Measurements from ENCODE around the gene POU2F3. TPM values are rescaled to one million over a fixed set of nuclear protein-coding genes. Genes with fewer than 3 reads are reported as not detected.
"Not testable (repeated sequence)": the region's sequence is repeated elsewhere in the genome, so short reads cannot be mapped to it uniquely, and the experiment has no call there.

Gene POU2F3
- polyA plus RNA-seq, 3 donors from 2014 or later: not detected

DNA sequence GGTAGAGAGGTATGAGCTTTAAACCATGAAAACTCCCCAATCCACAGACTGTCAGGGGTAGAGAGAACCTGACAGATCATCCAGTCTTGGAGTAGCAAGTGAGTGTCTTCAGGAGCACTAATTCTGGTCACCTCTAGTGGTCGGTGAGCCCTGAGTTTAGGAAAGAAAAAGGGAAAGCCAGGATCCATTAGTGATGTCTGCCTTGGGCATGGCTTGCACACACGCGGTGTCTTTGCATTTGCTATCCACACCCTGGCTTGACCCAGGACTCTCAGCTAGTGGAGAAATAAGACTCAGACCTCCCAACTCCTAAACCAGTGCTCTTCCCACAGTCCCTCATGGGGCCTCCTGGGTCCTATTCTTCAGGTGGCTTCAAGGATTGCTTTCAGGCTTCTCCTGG lies 19.3 kb downstream of the POU2F3 start:
- Mint-ChIP-seq H3K27me3 (ENCODE audit: low read depth in 3 of 3) (peaks cover 2 to 12% (median 7%) of the 10 kb centered on the region in 3 donors), H3K9me3 (no peaks in the 10 kb centered on the region), H3K27ac (no peak overlapping the region), H3K4me3 (no peak overlapping the region), H3K4me1 (no peaks in the 10 kb centered on the region), H3K36me3 (no peaks in the 10 kb centered on the region)
- no peak for DNase-seq

DNA sequence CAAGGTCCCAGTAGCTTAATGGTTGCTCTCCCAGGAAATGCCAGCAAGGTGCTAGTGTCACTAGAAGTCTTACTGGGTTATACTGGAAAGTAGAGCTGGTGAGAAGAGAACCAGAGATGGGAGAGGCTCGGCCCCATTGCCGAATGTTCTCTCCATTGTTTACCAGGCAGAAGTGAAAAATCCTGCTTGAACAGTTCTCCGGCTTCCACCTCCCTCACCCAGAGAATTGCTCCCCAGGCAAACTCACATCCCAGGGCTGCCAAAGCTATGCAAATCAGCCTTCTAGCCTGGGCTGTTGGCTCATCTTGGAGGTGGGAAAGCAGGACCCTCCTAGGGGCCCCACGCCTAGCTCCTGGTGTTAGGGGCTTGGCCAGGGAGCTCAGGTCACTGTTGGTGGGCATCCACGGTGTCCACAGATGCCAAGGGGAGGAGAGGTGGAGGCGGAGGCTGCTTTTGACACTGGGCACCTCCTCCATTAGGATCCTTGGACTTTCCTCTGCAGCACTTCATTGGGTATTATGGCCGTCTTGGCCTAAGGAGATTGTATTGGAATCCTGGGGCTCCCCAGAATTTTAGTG lies 20.1 kb downstream of the POU2F3 start:
- Mint-ChIP-seq H3K36me3 (no peaks in the 10 kb centered on the region), H3K4me3 (no peak overlapping the region), H3K27me3 (ENCODE audit: low read depth in 3 of 3) (peaks cover 2 to 8% (median 4%) of the 10 kb centered on the region in 3 donors), H3K9me3 (no peaks in the 10 kb centered on the region), H3K4me1 (no peaks in the 10 kb centered on the region), H3K27ac (no peak overlapping the region)
- no peak for DNase-seq

DNA sequence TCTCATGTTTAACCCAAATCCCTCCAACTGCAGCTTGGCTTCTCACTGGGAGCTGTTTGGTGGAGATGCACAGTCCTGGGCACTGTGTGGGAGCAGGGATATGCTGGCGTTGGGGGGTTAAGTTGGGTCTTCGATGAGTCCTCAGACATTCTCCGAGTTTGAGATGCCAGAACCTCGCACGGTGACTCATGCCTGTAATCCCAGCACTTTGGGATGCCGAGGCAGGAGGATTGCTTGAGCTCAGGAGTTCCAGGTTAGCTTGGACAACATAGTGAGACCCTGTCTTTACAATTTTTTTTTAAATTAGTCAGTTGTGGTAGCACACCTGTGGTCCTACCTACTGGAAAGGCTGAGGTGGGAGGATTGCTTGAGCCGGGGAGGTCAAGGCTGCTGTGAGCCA lies 20.7 kb downstream of the POU2F3 start:
- Mint-ChIP-seq H3K4me1 (no peaks in the 10 kb centered on the region), H3K9me3 (no peaks in the 10 kb centered on the region), H3K27ac (no peak overlapping the region), H3K4me3 (no peak overlapping the region), H3K27me3 (ENCODE audit: low read depth in 3 of 3) (peaks cover 2 to 4% (median 4%) of the 10 kb centered on the region in 3 donors), H3K36me3 (no peaks in the 10 kb centered on the region)
- DNase-seq: no peak

DNA sequence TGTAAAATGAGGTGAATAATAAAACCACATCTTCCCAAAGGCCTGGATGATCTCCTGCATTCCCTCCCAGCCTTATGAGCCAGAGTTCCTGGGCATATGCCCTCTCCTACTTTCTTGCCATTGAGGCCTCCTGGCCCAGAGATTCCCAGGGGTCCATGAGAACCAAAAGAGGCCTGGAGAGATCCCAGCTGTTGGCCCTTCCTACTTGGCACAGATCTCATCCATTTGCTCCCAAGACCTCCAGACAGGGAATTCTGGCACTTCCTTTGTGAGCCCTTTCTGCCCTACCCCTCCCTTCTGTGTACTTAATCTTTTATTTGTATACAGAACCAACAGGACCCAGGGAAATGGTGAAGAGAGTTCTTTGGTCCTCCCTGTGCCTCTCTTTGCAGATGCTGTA lies 21.4 kb downstream of the POU2F3 start:
- no peak overlapping the region for H3K27ac Mint-ChIP-seq
- H3K36me3 Mint-ChIP-seq: no peaks in the 10 kb centered on the region
- peaks cover 0 to 4% (median 3%) of the 10 kb centered on the region in 3 donors for H3K27me3 Mint-ChIP-seq (ENCODE audit: low read depth in 3 of 3)
- no peaks in the 10 kb centered on the region for H3K9me3 Mint-ChIP-seq
- no peak overlapping the region for H3K4me3 Mint-ChIP-seq
- no peaks in the 10 kb centered on the region for H3K4me1 Mint-ChIP-seq
- no peak for DNase-seq

DNA sequence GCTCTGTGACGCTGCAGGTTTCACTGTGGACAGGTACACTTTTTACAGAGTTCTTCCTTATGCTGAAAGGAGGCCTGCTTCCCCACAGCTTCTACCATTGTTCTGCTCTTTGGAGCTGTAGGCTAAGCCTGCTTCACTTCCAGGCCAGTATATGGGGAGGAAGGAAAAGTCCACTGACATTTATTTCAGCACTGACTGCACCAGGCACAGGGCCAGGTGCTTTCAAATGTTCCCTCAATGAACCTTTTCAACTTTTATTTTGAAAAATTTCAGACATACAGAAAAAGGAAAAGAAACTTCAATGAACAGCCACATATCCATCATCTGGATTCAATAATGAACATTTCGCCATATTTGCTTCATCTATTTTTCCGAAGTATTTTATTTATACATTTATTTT lies 22.0 kb downstream of the POU2F3 start:
- H3K4me3 Mint-ChIP-seq: no peak overlapping the region
- H3K9me3 Mint-ChIP-seq: no peaks in the 10 kb centered on the region
- no peak overlapping the region for H3K27ac Mint-ChIP-seq
- H3K27me3 Mint-ChIP-seq (ENCODE audit: low read depth in 3 of 3): peaks cover 0 to 4% (median 3%) of the 10 kb centered on the region in 3 donors
- H3K36me3 Mint-ChIP-seq: no peaks in the 10 kb centered on the region
- DNase-seq: no peak
- no peaks in the 10 kb centered on the region for H3K4me1 Mint-ChIP-seq

DNA sequence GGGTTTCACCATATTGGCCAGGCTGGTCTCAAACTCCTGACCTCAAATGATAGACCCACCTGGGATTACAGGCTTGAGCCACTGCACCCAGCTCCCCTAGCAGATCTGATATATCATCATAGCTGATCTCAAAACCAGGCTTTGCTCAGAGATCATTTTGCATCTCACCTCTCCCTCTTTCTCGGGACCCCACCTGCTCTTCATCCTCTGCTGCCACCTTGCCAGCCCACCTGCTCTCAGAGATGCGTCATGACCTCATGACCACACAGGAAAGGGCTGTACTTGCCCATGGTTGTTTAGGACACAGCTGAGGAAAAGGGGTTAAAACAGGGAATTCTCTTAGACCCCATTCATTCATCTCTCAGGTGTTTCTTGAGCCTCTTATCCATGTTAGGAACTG lies 27.4 kb downstream of the POU2F3 start:
- Mint-ChIP-seq H3K27me3 (ENCODE audit: low read depth in 3 of 3) (peaks cover 2 to 7% (median 5%) of the 10 kb centered on the region in 3 donors), H3K27ac (no peak overlapping the region), H3K9me3 (no peaks in the 10 kb centered on the region), H3K4me1 (no peaks in the 10 kb centered on the region), H3K4me3 (no peak overlapping the region), H3K36me3 (no peaks in the 10 kb centered on the region)
- no peak for DNase-seq

DNA sequence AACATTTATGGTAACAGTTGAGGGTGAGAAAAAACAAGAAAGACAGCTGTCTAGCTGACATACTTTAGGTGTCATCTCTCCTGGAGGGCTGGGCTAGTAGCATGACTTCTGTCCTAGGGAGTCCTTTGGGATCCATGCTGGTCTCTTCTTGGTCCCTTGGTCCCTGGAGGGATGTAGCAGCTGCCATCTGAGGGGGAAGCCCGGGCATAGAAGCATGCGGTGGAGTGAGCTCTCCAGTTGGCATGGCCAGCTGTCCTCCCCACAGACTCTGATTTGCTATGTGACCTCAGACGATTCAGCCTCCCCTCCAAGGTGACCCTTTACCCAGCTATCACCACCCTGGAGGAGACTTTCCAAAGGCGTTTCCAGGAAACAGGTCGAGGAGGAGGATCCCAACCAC lies 28.7 kb downstream of the POU2F3 start:
- no peak for DNase-seq
- Mint-ChIP-seq H3K27me3 (ENCODE audit: low read depth in 3 of 3) (peaks cover 2 to 11% (median 5%) of the 10 kb centered on the region in 3 donors), H3K27ac (no peak overlapping the region), H3K4me3 (no peak overlapping the region), H3K9me3 (no peaks in the 10 kb centered on the region), H3K4me1 (no peaks in the 10 kb centered on the region), H3K36me3 (no peaks in the 10 kb centered on the region)

DNA sequence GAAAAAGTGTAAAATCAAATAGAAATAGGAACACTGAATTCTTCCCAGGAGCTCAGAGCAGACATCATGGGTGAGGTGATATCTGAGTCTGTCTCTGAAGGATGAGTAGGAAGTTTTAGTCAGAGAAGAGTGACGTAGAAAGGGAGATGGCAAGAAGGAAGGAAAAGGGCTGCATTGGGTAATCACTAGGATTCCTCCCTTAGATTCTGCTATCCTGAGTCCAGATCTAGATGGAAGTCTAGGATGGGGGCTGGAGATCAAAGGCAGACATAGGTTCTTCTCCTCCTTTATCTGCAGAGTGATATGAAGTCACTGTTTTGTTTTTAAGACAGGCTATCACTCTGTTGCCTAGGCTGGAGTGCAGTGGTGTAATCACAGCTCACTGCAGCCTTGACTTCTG lies 30.4 kb downstream of the POU2F3 start:
- Mint-ChIP-seq H3K27ac (no peak overlapping the region), H3K27me3 (ENCODE audit: low read depth in 3 of 3) (peaks cover 8 to 16% (median 9%) of the 10 kb centered on the region in 3 donors), H3K36me3 (no peaks in the 10 kb centered on the region), H3K4me3 (no peak overlapping the region), H3K9me3 (no peaks in the 10 kb centered on the region), H3K4me1 (no peaks in the 10 kb centered on the region)
- no peak for DNase-seq

DNA sequence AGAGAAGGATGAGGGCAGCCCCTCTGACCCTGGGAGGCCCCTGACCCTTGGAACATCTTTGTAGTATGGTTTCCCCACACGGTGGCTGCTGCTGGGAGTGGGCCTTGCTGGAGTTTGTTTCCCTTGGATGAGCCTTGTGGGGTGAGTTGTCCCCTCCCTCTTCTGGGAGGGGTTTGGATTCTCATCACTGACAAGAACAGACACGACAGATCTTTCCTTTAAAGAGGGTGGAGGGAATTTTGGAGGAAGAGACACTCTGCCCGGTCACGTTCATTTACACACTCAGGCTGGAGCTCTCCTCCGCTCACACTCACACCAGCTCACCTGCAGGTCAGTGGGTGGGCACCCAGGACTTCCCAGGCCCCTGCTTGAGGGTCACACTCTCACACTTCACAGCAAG lies 31.7 kb downstream of the POU2F3 start:
- Mint-ChIP-seq H3K4me1 (no peaks in the 10 kb centered on the region), H3K4me3 (no peak overlapping the region), H3K9me3 (no peaks in the 10 kb centered on the region), H3K36me3 (no peaks in the 10 kb centered on the region), H3K27ac (no peak overlapping the region), H3K27me3 (ENCODE audit: low read depth in 3 of 3) (peaks cover 8 to 19% (median 11%) of the 10 kb centered on the region in 3 donors)
- no peak for DNase-seq

DNA sequence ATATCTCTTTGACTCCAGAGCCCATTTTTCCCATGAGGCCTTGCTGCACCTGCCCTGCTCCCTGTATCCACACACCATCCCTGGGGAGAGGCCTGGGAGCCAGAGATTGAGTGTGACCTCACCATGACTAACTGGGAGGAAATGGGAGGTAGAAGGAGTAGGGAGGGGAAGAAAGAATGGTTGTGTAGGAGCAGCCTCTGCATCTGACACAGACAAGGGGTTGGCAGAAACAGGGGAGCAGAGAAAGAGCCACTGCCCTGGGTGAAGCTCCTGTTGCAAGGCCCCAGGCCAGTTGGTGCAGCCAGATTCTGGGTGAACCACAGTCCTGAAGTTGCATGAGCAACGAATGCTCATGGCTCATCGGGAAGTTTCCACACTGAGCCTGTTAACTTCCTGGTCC lies 32.4 kb downstream of the POU2F3 start:
- Mint-ChIP-seq H3K4me3 (no peak overlapping the region), H3K36me3 (no peaks in the 10 kb centered on the region), H3K4me1 (no peaks in the 10 kb centered on the region)

DNA sequence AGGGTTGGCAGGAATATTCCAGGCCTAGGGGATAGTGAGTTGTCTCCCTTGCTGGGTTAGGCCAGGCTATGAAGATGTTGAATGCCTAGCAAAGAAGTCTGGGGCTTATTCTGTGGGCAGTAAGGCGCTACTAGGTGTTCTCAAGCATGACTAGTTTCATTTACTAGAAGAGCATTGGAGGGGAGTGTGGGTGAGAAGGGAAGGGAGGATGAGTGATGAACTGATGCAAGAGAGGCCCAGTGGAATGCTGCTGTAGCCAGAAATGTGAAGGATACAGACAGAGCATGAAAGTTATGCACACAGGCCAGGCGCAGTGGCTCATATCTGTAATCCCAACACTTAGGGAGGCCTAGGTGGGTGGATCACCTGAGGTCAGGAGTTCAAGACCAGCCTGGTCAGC lies 33.5 kb downstream of the POU2F3 start:
- Mint-ChIP-seq H3K9me3 (no peaks in the 10 kb centered on the region), H3K4me1 (no peaks in the 10 kb centered on the region), H3K4me3 (no peak overlapping the region), H3K27me3 (ENCODE audit: low read depth in 3 of 3) (peaks cover 6 to 19% (median 6%) of the 10 kb centered on the region in 3 donors), H3K36me3 (no peaks in the 10 kb centered on the region), H3K27ac (no peak overlapping the region)
- no peak for DNase-seq

More for the DNA sequence above, 32.4 kb downstream of the POU2F3 start:
- DNase-seq: no peak
- Mint-ChIP-seq H3K9me3 (no peaks in the 10 kb centered on the region), H3K27ac (no peak overlapping the region), H3K27me3 (ENCODE audit: low read depth in 3 of 3) (peaks cover 7 to 19% (median 10%) of the 10 kb centered on the region in 3 donors)

DNA sequence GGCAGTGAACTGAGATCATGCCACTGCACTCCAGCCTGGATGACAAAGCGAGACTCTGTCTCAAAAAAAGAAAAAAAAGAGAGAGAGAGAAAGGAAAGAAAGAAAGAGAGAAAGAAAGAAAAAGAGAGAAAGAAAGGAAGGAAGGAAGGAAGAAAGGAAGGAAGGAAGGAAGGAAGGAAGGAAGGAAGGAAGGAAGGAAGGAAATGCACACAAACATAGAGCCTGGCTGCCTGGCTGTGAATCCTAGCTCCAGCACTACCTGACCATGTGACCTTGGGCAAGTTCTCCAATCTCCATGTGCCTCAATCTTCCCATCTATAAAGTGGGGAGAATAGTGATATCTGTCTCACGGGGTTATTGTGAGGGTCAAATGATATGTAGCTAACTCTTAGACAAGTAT lies 34.0 kb downstream of the POU2F3 start:
- H3K27ac Mint-ChIP-seq, H3K9me3 Mint-ChIP-seq, H3K4me3 Mint-ChIP-seq, H3K36me3 Mint-ChIP-seq, DNase-seq, H3K4me1 Mint-ChIP-seq: not testable (repeated sequence)
- peaks cover 6 to 19% (median 6%) of the 10 kb centered on the region in 3 donors for H3K27me3 Mint-ChIP-seq (ENCODE audit: low read depth in 3 of 3)

DNA sequence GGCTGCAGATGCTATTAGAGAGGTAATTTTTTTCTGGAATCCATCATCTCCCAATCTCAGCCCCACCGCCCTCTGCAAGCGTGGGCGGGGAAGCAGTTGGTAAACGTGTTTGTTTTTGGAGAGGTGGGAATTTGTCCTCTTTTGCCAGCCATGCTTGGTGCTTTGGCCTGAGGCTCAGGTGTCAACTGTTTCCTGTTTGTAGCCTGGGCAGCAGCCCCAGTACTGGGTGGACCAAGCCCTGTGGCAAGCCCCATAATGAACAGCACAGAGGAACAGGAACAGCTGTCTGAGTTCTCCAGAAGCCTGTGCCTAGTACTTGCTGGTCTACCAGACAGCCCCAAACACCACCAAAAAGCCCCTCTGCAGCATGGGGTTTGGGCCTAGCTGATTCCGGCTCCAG lies 39.6 kb downstream of the POU2F3 start:
- Mint-ChIP-seq H3K9me3 (no peaks in the 10 kb centered on the region), H3K36me3 (no peaks in the 10 kb centered on the region), H3K27me3 (ENCODE audit: low read depth in 3 of 3) (peaks cover 4 to 9% (median 8%) of the 10 kb centered on the region in 3 donors), H3K27ac (no peak overlapping the region), H3K4me3 (no peak overlapping the region), H3K4me1 (no peaks in the 10 kb centered on the region)
- DNase-seq: no peak

DNA sequence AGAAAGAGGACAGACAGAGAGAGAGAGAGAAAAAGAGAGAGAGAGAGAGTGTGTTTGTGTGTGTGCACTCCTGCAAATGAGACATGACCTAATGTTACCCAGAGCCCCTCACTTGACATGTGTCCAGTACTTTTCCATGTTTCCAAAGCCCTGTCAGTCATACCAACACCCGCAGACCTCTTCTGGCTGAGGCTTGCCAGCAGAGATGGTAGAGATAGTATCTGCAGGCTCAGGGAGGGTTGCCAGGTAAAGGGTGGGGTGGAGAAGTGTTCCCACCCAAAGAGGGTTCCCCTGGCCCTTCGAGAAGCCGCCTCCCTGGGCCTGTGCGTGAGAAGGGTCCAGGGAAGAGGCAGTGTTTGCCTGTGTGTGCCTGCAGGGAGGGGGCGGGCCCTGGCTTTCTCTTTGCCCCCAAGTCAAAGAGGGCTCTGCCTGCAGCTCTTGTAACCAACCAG lies 40.7 kb downstream of the POU2F3 start:
- no peak for DNase-seq
- no peaks in the 10 kb centered on the region for H3K9me3 Mint-ChIP-seq
- peaks cover 3 to 8% (median 5%) of the 10 kb centered on the region in 3 donors for H3K27me3 Mint-ChIP-seq (ENCODE audit: low read depth in 3 of 3)
- H3K4me3 Mint-ChIP-seq: no peak overlapping the region
- H3K27ac Mint-ChIP-seq: no peak overlapping the region
- H3K4me1 Mint-ChIP-seq: no peaks in the 10 kb centered on the region
- H3K36me3 Mint-ChIP-seq: no peaks in the 10 kb centered on the region

DNA sequence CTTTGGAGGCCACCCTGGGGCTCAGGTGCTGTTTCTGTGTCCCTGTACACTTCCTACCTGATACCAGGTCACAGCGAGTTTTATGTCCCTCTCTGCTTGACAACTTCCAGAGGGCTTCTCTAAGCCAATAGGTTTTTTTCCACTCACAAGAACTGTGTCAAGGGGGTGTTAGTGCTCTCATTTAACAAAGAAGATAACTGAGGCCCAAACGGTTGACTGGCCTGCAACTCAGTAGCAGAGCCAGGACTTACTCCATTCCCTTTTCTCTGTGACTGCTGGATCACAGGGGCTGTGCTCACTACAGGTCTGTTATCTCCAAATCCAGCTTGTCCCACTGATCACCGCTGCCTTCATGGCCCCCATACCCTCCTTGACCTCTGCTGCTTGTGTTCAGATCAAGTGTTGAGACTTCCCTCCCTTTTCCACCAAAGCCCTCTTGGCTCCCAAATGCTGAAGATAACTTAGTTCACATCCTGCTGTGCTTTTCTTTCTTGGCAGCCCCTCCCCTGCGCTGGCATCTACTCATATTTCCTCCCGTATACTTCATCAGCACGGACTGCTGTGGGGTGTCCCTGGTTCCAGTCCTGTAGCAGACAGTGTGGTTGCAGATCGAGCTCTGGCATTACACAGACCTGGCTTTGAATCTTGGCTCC lies 41.3 kb downstream of the POU2F3 start:
- no peaks in the 10 kb centered on the region for H3K36me3 Mint-ChIP-seq
- no peak overlapping the region for H3K4me3 Mint-ChIP-seq
- no peaks in the 10 kb centered on the region for H3K4me1 Mint-ChIP-seq
- no peak for DNase-seq
- H3K27ac Mint-ChIP-seq: no peak overlapping the region
- peaks cover 1 to 8% (median 3%) of the 10 kb centered on the region in 3 donors for H3K27me3 Mint-ChIP-seq (ENCODE audit: low read depth in 3 of 3)
- no peaks in the 10 kb centered on the region for H3K9me3 Mint-ChIP-seq
